Gastrocnemius medialis (tissue), 4 donors: ENCODE data around the gene XPNPEP3.

ENCODE experiments used
- CTCF ChIP-seq, 5 experiments: fragments of 450-650 bp in 3 of 5; fragments of 200-600 bp in 2 of 5; sonication (generic) in 2 of 5; IDR thresholded peaks in 4 of 5; conservative IDR thresholded peaks in 1 of 5; 1 replicate in 4 of 5; 2 replicates in 1 of 5; pipeline ENCODE4 v1.5.1; 2016 to 2019; ENCODE audit warnings: antibody characterized with exemption in 5 of 5, mild to moderate bottlenecking in 3 of 5, moderate library complexity in 3 of 5
- POLR2A ChIP-seq, 2 donors: fragments of 450-650 bp; IDR thresholded peaks; one replicate each; pipeline ENCODE4 v1.6.1; 2017; ENCODE audit warnings: antibody characterized with exemption in 2 of 2, mild to moderate bottlenecking in 2 of 2, moderate library complexity in 2 of 2

DNA sequence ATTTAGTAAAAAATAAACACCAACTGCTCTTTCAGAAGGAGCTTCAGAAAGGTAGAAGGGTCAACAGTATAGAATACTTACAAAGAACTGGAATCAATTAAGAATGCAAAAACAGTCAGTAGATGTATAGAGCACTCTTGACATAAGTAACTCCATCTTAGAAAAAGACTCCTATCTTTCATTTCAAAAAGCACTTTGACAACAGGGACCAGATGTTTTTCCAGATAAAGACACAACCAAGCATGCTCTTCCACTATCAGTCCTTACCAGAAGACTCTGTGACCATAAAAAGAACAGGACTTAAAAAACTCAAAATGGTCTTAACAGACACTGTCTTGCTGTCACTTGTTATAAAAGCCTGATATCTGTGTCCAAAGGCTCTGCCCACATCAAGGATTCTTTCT is 43.0 kb upstream of the XPNPEP3 start:
- TF ChIP-seq POLR2A (IDR thresholded peaks at IDR 0.05) (no peak), CTCF (IDR thresholded peaks at IDR 0.05 in 4 of 5, conservative IDR thresholded peaks at IDR 0.05 in 1 of 5) (no peak)
